Thoracic aorta (tissue), 2 donors: ENCODE data around the gene SSTR4. TPM values are rescaled to one million over a fixed set of nuclear protein-coding genes. Genes with fewer than 3 reads are reported as not detected.

Experiments used
- ATAC-seq: fragments of 150-250 bp; one replicate; pipeline ENCODE4 v1.8.0; 2017; ENCODE audit warnings: low read depth; ENCODE audit not compliant: insufficient number of reproducible peaks, low FRiP score
- DNase-seq: peaks from one replicate; pipeline ENCODE4 v3.0.0-alpha.2; 2020; ENCODE audit warnings: low spot score
- H3K27ac ChIP-seq, 2 donors: fragments of 200-600 bp; sonication (generic); 1 replicate in 1 of 2; 2 replicates in 1 of 2; pipeline ENCODE4 v1.5.1; 2016; ENCODE audit warnings: mild to moderate bottlenecking in 2 of 2, moderate library complexity in 2 of 2
- H3K27me3 ChIP-seq: fragments of 200-600 bp; sonication (generic); replicated peaks from 2 replicates; pipeline ENCODE4 v1.6.0; 2016; ENCODE audit warnings: mild to moderate bottlenecking; ENCODE audit not compliant: insufficient read depth
- H3K36me3 ChIP-seq: fragments of 200-600 bp; sonication (generic); one replicate; pipeline ENCODE4 v1.5.1; 2016
- H3K4me1 ChIP-seq, 2 donors: fragments of 200-600 bp; sonication (generic); 1 replicate in 1 of 2; 2 replicates in 1 of 2; pipeline versions ENCODE4 v1.5.1 to v1.6.0; 2016; ENCODE audit warnings: low read depth in 2 of 2, mild to moderate bottlenecking in 1 of 2; ENCODE audit not compliant: control insufficient read depth in 1 of 2
- H3K4me3 ChIP-seq: fragments of 200-600 bp; sonication (generic); 2 replicates; pipeline ENCODE4 v1.5.1; 2016; ENCODE audit warnings: mild to moderate bottlenecking
- H3K9me3 ChIP-seq: fragments of 200-600 bp; sonication (generic); 2 replicates; pipeline ENCODE4 v1.5.1; 2016
- CTCF ChIP-seq: fragments of 200-600 bp; sonication (generic); IDR thresholded peaks from one replicate; pipeline ENCODE4 v1.5.1; 2019; ENCODE audit warnings: antibody characterized with exemption
- total RNA-seq, 2 donors: library from RNA; depleted of rRNA; stranded (reverse); fragments of >200 nt; gene quantifications; one replicate each; pipeline versions ENCODE4 v1.1.0 to v1.2.3, GENCODE V29; 2016

SSTR4 gene
- total RNA-seq, 2 donors from 2014 or later = not detected

GRCh38 chr20:23047738-23048214, 12.7 kb downstream of the SSTR4 start:
- Histone ChIP-seq H3K36me3 (no peaks in the 10 kb centered on the region), H3K4me1 (peaks cover 12 to 45% of the 10 kb centered on the region in 2 donors), H3K4me3 (peak overlapping the region; percentile 85), H3K27me3 (no peaks in the 10 kb centered on the region), H3K27ac (no peak overlapping the region), H3K9me3 (no peaks in the 10 kb centered on the region)
- ATAC-seq (no peak), DNase-seq (no peak)
- TF ChIP-seq CTCF = no peak

- H3K9me3 ChIP-seq = no peaks in the 10 kb centered on the region
- H3K4me3 ChIP-seq = peak overlapping the region; percentile 85
- no peaks in the 10 kb centered on the region for H3K36me3 ChIP-seq
- TF ChIP-seq CTCF = peak; percentile 63
- peak overlapping the region; percentile 82 to 89 for H3K27ac ChIP-seq
- no peak for ATAC-seq
- DNase-seq = no peak
- H3K27me3 ChIP-seq = no peaks in the 10 kb centered on the region
- peaks cover 12 to 45% of the 10 kb centered on the region in 2 donors for H3K4me1 ChIP-seq
Measured at GRCh38 chr20:23048283-23049200, 13.4 kb downstream of the SSTR4 start.

GRCh38 chr20:23049201-23050075, 14.3 kb downstream of the SSTR4 start, which contains the start of gene THBD:
THBD (minus strand) TSS chr20:23049672; CDS start chr20:23049504, 168 bp downstream.
- H3K36me3 ChIP-seq = no peaks in the 10 kb centered on the region
- no peak for TF ChIP-seq CTCF
- peak within 1 kb of the TSS; percentile 82 to 89 for H3K27ac ChIP-seq
- H3K4me3 ChIP-seq = peak within 1 kb of the TSS; percentile 85
- DNase-seq (peak; percentile 65), ATAC-seq (peak; percentile 70)
- H3K4me1 ChIP-seq = peaks cover 12 to 45% of the 10 kb centered on the region in 2 donors
- no peaks in the 10 kb centered on the region for H3K27me3 ChIP-seq
- H3K9me3 ChIP-seq = no peaks in the 10 kb centered on the region

GRCh38 chr20:23050076-23050838, 15.1 kb downstream of the SSTR4 start:
- no peaks in the 10 kb centered on the region for H3K36me3 ChIP-seq
- H3K27ac ChIP-seq = peak overlapping the region; percentile 82 to 89
- no peak for TF ChIP-seq CTCF
- H3K9me3 ChIP-seq = no peaks in the 10 kb centered on the region
- no peaks in the 10 kb centered on the region for H3K27me3 ChIP-seq
- H3K4me1 ChIP-seq = peaks cover 12 to 42% of the 10 kb centered on the region in 2 donors
- no peak for DNase-seq
- peak; percentile 13 for ATAC-seq
- peak overlapping the region; percentile 85 for H3K4me3 ChIP-seq
